ENCODE measurements around the gene CACNG8.

DNA sequence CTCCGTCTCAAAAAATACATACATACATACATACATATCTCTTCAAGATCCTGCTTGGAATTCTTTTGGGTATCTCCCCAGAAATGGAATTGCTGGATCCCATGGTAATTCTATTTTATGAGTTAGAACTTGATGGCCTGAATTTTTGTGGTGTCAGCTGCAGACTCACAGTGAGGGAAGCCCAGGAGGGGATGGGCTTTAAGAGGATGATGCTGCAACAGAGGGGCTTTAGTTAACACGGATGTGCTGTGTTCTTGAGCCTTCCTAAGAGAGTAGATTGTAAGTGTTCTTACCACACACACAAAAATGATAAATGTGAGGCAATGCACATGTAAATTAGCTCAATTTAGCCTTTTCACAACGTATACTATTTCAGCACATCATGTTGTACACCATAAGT lies 60.5 kb downstream of the CACNG8 start:
- TF ChIP-seq EZH2phosphoT487 (IDR thresholded peaks at IDR 0.05; ENCODE audit: low read depth, severe bottlenecking, unreplicated experiment) (no peak), CTCF (IDR thresholded peaks at IDR 0.05; ENCODE audit: poor library complexity) (no peak)

Measured in hepatocyte (in vitro differentiated cells).